WTC11 (cell line): Measurements from ENCODE around the gene SPRR3. TPM values are rescaled to one million over a fixed set of nuclear protein-coding genes. Genes with fewer than 3 reads are reported as not detected.

Experiments
- ATAC-seq: fragments of 200-7000 bp; cut with Tn5 transposase; 2 replicates; pipeline ENCODE4 v1.10.0; 2021; ENCODE audit warnings: mild to moderate bottlenecking, moderate library complexity
- CTCF ChIA-PET: fragments of 300-600 bp; sonication (Branson Sonifier 250); formaldehyde crosslinking; loops from one replicate; lab custom pipeline; 2021; ENCODE audit warnings: antibody characterized with exemption; lab: Charles Lee
- POLR2A ChIA-PET: fragments of 350-600 bp; sonication (Branson Sonifier 250); formaldehyde crosslinking; loops from one replicate; lab custom pipeline; 2021; ENCODE audit warnings: antibody characterized with exemption; lab: Charles Lee
- DNase-seq: peaks from one replicate; pipeline ENCODE4 v3.0.0; 2021; ENCODE audit warnings: low spot score
- H3K27ac Mint-ChIP-seq: 2 replicates; pipeline ENCODE4 v1.8.0; 2021; ENCODE audit warnings: mixed read lengths
- H3K27me3 Mint-ChIP-seq: 2 replicates; pipeline ENCODE4 v1.8.0; 2021; ENCODE audit warnings: low read depth, mild to moderate bottlenecking, moderate library complexity, mixed read lengths
- H3K36me3 Mint-ChIP-seq: 2 replicates; pipeline ENCODE4 v1.8.0; 2021; ENCODE audit warnings: mixed read lengths
- H3K4me1 Mint-ChIP-seq: 2 replicates; pipeline ENCODE4 v1.8.0; 2022; ENCODE audit warnings: mixed read lengths
- H3K4me3 Mint-ChIP-seq: 2 replicates; pipeline ENCODE4 v1.8.0; 2021; ENCODE audit warnings: mild to moderate bottlenecking, moderate library complexity, mixed read lengths
- H3K9me3 Mint-ChIP-seq: 2 replicates; pipeline ENCODE4 v1.8.0; 2021; ENCODE audit warnings: mixed read lengths
- ATF1 ChIP-seq: sonication (generic); formaldehyde crosslinking; IDR thresholded peaks from 2 replicates; pipeline ENCODE4 v1.8.1; 2023; ENCODE audit warnings: mild to moderate bottlenecking, moderate library complexity, missing genetic modification reagents
- CREM ChIP-seq: sonication (generic); formaldehyde crosslinking; IDR thresholded peaks from 2 replicates; pipeline ENCODE4 v1.8.1; 2022; ENCODE audit warnings: mild to moderate bottlenecking, missing genetic modification reagents, moderate library complexity
- ELF4 ChIP-seq: sonication (generic); formaldehyde crosslinking; IDR thresholded peaks from 2 replicates; pipeline ENCODE4 v1.8.1; 2022; ENCODE audit warnings: low read depth, mild to moderate bottlenecking, moderate library complexity, missing genetic modification reagents
- ESRRA ChIP-seq: sonication (generic); formaldehyde crosslinking; IDR thresholded peaks from 2 replicates; pipeline ENCODE4 v1.8.1; 2022; ENCODE audit warnings: mild to moderate bottlenecking, missing genetic modification reagents, borderline replicate concordance
- GRHL2 ChIP-seq: fragments of 250-450 bp; sonication (Bioruptor Pico); IDR thresholded peaks from 2 replicates; pipeline ENCODE4 v1.8.0; 2022; ENCODE audit warnings: mild to moderate bottlenecking, moderate library complexity; ENCODE audit not compliant: insufficient replicate concordance, severe bottlenecking
- IRF2 ChIP-seq: sonication (generic); formaldehyde crosslinking; IDR thresholded peaks from 2 replicates; pipeline ENCODE4 v1.8.0; 2022; ENCODE audit warnings: low read depth, missing genetic modification reagents, borderline replicate concordance
- JUN ChIP-seq: sonication (generic); formaldehyde crosslinking; IDR thresholded peaks from 2 replicates; pipeline ENCODE4 v1.8.0; 2023; ENCODE audit warnings: mild to moderate bottlenecking, missing genetic modification reagents
- KAT7 ChIP-seq: sonication (generic); formaldehyde crosslinking; IDR thresholded peaks from 2 replicates; pipeline ENCODE4 v1.8.1; 2023; ENCODE audit warnings: missing genetic modification reagents, mild to moderate bottlenecking, borderline replicate concordance
- MYBL2 ChIP-seq: sonication (generic); formaldehyde crosslinking; IDR thresholded peaks from 2 replicates; pipeline ENCODE4 v1.8.1; 2023; ENCODE audit warnings: mild to moderate bottlenecking, moderate library complexity, missing genetic modification reagents
- NFE2L1 ChIP-seq: sonication (generic); formaldehyde crosslinking; IDR thresholded peaks from 2 replicates; pipeline ENCODE4 v1.8.1; 2023; ENCODE audit warnings: missing genetic modification reagents
- NR1H2 ChIP-seq: sonication (generic); formaldehyde crosslinking; IDR thresholded peaks from 2 replicates; pipeline ENCODE4 v1.9.0; 2021; ENCODE audit warnings: mild to moderate bottlenecking, moderate library complexity, missing genetic modification reagents
- NR3C1 ChIP-seq: sonication (generic); formaldehyde crosslinking; conservative IDR thresholded peaks from 2 replicates; pipeline ENCODE4 v1.8.1; 2023; ENCODE audit warnings: low read depth, mild to moderate bottlenecking, missing genetic modification reagents
- PRRX2 ChIP-seq: fragments of 250-450 bp; sonication (Bioruptor Pico); IDR thresholded peaks from 2 replicates; pipeline ENCODE4 v1.8.0; 2021; ENCODE audit warnings: mild to moderate bottlenecking
- RORB ChIP-seq: fragments of 250-450 bp; sonication (Bioruptor Pico); IDR thresholded peaks from 2 replicates; pipeline ENCODE4 v1.9.0; 2021; ENCODE audit warnings: mild to moderate bottlenecking
- SMAD4 ChIP-seq: sonication (generic); formaldehyde crosslinking; IDR thresholded peaks from 2 replicates; pipeline ENCODE4 v1.8.0; 2022; ENCODE audit warnings: mild to moderate bottlenecking, missing genetic modification reagents
- STAT6 ChIP-seq: sonication (generic); formaldehyde crosslinking; conservative IDR thresholded peaks from 2 replicates; pipeline ENCODE4 v1.8.1; 2023; ENCODE audit warnings: mild to moderate bottlenecking, low read depth, missing genetic modification reagents, moderate library complexity
- USF2 ChIP-seq: sonication (generic); formaldehyde crosslinking; IDR thresholded peaks from 2 replicates; pipeline ENCODE4 v1.8.1; 2023; ENCODE audit warnings: mild to moderate bottlenecking, missing genetic modification reagents, moderate library complexity
- ZNF138 ChIP-seq: sonication (generic); formaldehyde crosslinking; conservative IDR thresholded peaks from 2 replicates; pipeline ENCODE4 v1.8.1; 2022; ENCODE audit warnings: mild to moderate bottlenecking, moderate library complexity, missing genetic modification reagents
- ZNF219 ChIP-seq: sonication (generic); formaldehyde crosslinking; IDR thresholded peaks from 2 replicates; pipeline ENCODE4 v1.8.0; 2023; ENCODE audit warnings: missing genetic modification reagents, mild to moderate bottlenecking, borderline replicate concordance
- ZNF263 ChIP-seq: sonication (generic); formaldehyde crosslinking; IDR thresholded peaks from 2 replicates; pipeline ENCODE4 v1.8.1; 2022; ENCODE audit warnings: low read depth, mild to moderate bottlenecking, moderate library complexity, missing genetic modification reagents
- ZNF423 ChIP-seq: fragments of 250-450 bp; sonication (Bioruptor Pico); IDR thresholded peaks from 2 replicates; pipeline ENCODE4 v2.1.2; 2022; ENCODE audit warnings: mild to moderate bottlenecking, moderate library complexity
- total RNA-seq: library from RNA; stranded (reverse); gene quantifications from 3 replicates; pipeline ENCODE4 v1.2.3, GENCODE V29; 2021

The SPRR3 gene
- total RNA-seq, 1 experiment from 2014 or later: not detected

GRCh38 chr1:153032677-153033308, 31.2 kb downstream of the SPRR3 start:
- Mint-ChIP-seq H3K36me3 (no peaks in the 10 kb centered on the region), H3K4me1 (peaks cover 14% of the 10 kb centered on the region), H3K9me3 (peaks cover 9% of the 10 kb centered on the region), H3K27ac (no peak overlapping the region), H3K4me3 (no peak overlapping the region), H3K27me3 (no peaks in the 10 kb centered on the region)
- TF ChIP-seq PRRX2 (CRISPR knock-in tag) (no peak), RORB (CRISPR knock-in tag) (no peak), ESRRA (CRISPR knock-in tag) (no peak), ZNF138 (no peak), NR1H2 (CRISPR knock-in tag) (no peak), ELF4 (CRISPR knock-in tag) (no peak), ZNF263 (no peak), GRHL2 (CRISPR knock-in tag) (no peak), ZNF219 (CRISPR knock-in tag) (no peak)
- ATAC-seq (peak; percentile 99), DNase-seq (peak; percentile 59)
- ChIA-PET CTCF (interaction anchor here (0.6 to 2.0 kb wide), 15 partner anchors 11 to 162 kb away, joined by 3 to 14 read pairs (median 3); partner anchors contain the start of gene SMCP), POLR2A (no interaction called here)

- ATAC-seq (no peak), DNase-seq (no peak)
- H3K9me3 Mint-ChIP-seq: no peaks in the 10 kb centered on the region
- H3K27ac Mint-ChIP-seq: no peak overlapping the region
- H3K4me3 Mint-ChIP-seq: no peak overlapping the region
- peaks cover 14% of the 10 kb centered on the region for H3K4me1 Mint-ChIP-seq
- H3K27me3 Mint-ChIP-seq: no peaks in the 10 kb centered on the region
- ChIA-PET CTCF (interaction anchor here (2.1 kb wide), 1 partner anchor 157 kb away, joined by 7 read pairs; no protein-coding TSS in a partner anchor), POLR2A (no interaction called here)
- no peaks in the 10 kb centered on the region for H3K36me3 Mint-ChIP-seq
- no peak for TF ChIP-seq NR3C1 (CRISPR knock-in tag)
- TF ChIP-seq ZNF423 (CRISPR knock-in tag): no peak
- TF ChIP-seq SMAD4 (CRISPR knock-in tag): no peak
- TF ChIP-seq CREM: no peak
- no peak for TF ChIP-seq IRF2 (CRISPR knock-in tag)
- TF ChIP-seq STAT6: no peak
- no peak for TF ChIP-seq MYBL2
- TF ChIP-seq USF2 (CRISPR knock-in tag): no peak
- TF ChIP-seq ZNF263: no peak
- TF ChIP-seq KAT7 (CRISPR knock-in tag): no peak
- no peak for TF ChIP-seq PRRX2 (CRISPR knock-in tag)
- no peak for TF ChIP-seq JUN (CRISPR knock-in tag)
- no peak for TF ChIP-seq NFE2L1 (CRISPR knock-in tag)
Measured at GRCh38 chr1:153035211-153035610, 33.7 kb downstream of the SPRR3 start.

DNA sequence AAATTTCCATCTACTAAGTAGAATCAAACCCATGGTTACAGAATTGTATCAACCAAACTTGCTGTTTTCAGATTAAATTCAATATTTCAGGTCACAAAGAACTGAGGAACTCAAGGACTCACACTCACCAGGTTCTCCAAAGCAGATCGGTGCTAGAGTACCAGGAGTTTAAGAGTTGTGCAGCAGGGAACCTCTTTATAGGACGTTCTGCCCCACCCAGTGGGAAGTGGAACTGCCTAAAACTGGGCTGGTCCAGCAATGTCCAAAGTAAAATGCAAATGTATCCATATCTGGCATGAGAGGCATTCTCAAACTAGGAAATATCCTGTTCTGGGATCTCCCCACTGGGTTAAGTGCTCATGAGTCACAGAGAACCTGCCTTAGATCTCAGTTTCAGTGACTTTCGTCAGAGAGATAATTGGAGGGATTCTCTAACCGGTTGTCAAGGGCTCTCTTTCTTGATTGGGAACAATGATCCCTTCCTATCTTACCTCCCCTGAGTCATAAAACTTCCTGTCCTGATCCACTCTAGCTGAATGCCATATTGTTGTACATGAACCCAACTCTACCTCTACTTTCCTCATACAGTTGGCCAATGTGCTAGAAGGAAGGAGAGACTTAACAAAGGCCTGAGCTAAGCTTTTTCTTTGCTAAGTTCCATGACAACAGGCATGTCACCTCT, 39.5 kb downstream of the SPRR3 start, which contains the start of gene SPRR2D:
Gene SPRR2D (minus strand): TSS at position 171 of the 682 bp plus-strand sequence. CDS start 774 bp downstream, outside the sequence.
- H3K4me3 Mint-ChIP-seq: no peak within 1 kb of the TSS
- DNase-seq (no peak), ATAC-seq (no peak)
- no peaks in the 10 kb centered on the region for H3K36me3 Mint-ChIP-seq
- H3K27me3 Mint-ChIP-seq: no peaks in the 10 kb centered on the region
- ChIA-PET POLR2A (no interaction called here), CTCF (interaction anchor here (1.1 kb wide), 1 partner anchor 81 kb away, joined by 3 read pairs; no protein-coding TSS in a partner anchor)
- TF ChIP-seq NFE2L1 (CRISPR knock-in tag) (no peak), ATF1 (CRISPR knock-in tag) (no peak), GRHL2 (CRISPR knock-in tag) (no peak)
- H3K9me3 Mint-ChIP-seq: no peaks in the 10 kb centered on the region
- H3K27ac Mint-ChIP-seq: no peak within 1 kb of the TSS
- peaks cover 4% of the 10 kb centered on the region; the same call in 1 of the 2 replicates for H3K4me1 Mint-ChIP-seq
